Measurements from ENCODE around the gene BLMH.

Gene BLMH, protein sequence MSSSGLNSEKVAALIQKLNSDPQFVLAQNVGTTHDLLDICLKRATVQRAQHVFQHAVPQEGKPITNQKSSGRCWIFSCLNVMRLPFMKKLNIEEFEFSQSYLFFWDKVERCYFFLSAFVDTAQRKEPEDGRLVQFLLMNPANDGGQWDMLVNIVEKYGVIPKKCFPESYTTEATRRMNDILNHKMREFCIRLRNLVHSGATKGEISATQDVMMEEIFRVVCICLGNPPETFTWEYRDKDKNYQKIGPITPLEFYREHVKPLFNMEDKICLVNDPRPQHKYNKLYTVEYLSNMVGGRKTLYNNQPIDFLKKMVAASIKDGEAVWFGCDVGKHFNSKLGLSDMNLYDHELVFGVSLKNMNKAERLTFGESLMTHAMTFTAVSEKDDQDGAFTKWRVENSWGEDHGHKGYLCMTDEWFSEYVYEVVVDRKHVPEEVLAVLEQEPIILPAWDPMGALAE
- long read RNA-seq, donor 1, transcript BLMH-201 (12 exons, 2,365 nt) = minor isoform, 13 of 51 reads
- long read RNA-seq, donor 1, transcript BLMH-206 (1 exons, 2,079 nt) = major isoform, 36 of 51 reads
- long read RNA-seq, donor 1, partial matches to known transcripts = 0 of 51 reads
- long read RNA-seq, donor 1, other reads (novel, unspliced or antisense) = 0 of 51 reads
- long read RNA-seq, donor 2, transcript BLMH-206 (1 exons, 2,079 nt) = major isoform, 29 of 32 reads
- long read RNA-seq, donor 2, partial matches to known transcripts = 0 of 32 reads
- long read RNA-seq, donor 2, other reads (novel, unspliced or antisense) = 0 of 32 reads
- long read RNA-seq, donor 3, transcript BLMH-206 (1 exons, 2,079 nt) = major isoform, 19 of 24 reads
- long read RNA-seq, donor 3, partial matches to known transcripts = 0 of 24 reads
- long read RNA-seq, donor 3, other reads (novel, unspliced or antisense) = 0 of 24 reads
- long read RNA-seq, donor 4, transcript BLMH-201 (12 exons, 2,365 nt) = minor isoform, 13 of 56 reads
- long read RNA-seq, donor 4, transcript BLMH-206 (1 exons, 2,079 nt) = major isoform, 42 of 56 reads
- long read RNA-seq, donor 4, partial matches to known transcripts = 0 of 56 reads
- long read RNA-seq, donor 4, other reads (novel, unspliced or antisense) = 0 of 56 reads
- long read RNA-seq, donor 5, transcript BLMH-201 (12 exons, 2,365 nt) = minor isoform, 18 of 47 reads
- long read RNA-seq, donor 5, transcript BLMH-206 (1 exons, 2,079 nt) = major isoform, 29 of 47 reads
- long read RNA-seq, donor 5, partial matches to known transcripts = 0 of 47 reads
- long read RNA-seq, donor 5, other reads (novel, unspliced or antisense) = 0 of 47 reads
- long read RNA-seq, donor 6, transcript BLMH-201 (12 exons, 2,365 nt) = minor isoform, 5 of 41 reads
- long read RNA-seq, donor 6, transcript BLMH-206 (1 exons, 2,079 nt) = major isoform, 32 of 41 reads
- long read RNA-seq, donor 6, partial matches to known transcripts = 0 of 41 reads
- long read RNA-seq, donor 6, other reads (novel, unspliced or antisense) = 0 of 41 reads
- long read RNA-seq, donor 7 = 0 reads
- long read RNA-seq, donor 8, transcript BLMH-206 (1 exons, 2,079 nt) = major isoform, 34 of 45 reads
- long read RNA-seq, donor 8, transcript BLMH-201 (12 exons, 2,365 nt) = minor isoform, 10 of 45 reads
- long read RNA-seq, donor 8, partial matches to known transcripts = 0 of 45 reads
- long read RNA-seq, donor 8, other reads (novel, unspliced or antisense) = 0 of 45 reads

DNA sequence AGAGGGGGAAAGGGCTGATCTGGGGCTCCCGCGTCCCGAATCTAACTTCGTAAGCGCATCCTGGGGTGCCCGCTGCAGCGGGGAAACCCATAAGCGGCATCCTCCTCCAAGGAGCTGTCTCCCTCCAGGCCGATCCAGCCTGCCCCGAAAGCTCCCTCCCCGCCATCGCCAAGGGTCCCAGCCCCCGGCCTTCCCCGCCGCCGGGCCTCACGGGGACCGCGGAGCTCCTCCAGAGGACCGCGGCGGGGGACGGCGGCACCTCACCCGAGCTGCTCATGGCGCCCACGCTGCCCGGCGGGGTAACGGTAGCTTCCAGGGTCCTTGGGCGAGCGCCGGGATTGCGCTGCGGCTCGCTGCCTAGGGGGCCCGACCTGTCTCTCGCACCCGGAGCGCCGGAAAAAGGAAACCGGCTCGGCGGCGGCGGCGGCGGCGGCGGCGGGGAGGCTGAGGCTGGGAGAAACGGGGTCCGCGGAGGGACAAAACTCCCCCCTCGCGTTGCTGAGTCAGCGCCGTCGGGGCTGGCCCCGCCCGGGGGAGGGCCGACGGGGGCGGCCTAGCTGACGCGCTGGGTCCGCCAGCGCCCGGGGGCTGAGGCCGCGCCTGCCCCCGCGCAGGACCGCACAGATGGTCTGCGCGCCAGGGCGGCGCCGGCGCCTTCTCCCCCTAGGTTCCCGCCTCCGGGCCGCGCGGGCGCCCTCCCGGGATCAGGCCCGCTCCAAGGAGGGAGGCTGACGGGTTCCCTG is at the start of gene BLMH:
Gene BLMH, minus strand, starts transcription at position 402 of the 743 bp plus-strand sequence. Its CDS starts 125 bp downstream, at position 277.
- peak; percentile 85 for DNase-seq

DNA sequence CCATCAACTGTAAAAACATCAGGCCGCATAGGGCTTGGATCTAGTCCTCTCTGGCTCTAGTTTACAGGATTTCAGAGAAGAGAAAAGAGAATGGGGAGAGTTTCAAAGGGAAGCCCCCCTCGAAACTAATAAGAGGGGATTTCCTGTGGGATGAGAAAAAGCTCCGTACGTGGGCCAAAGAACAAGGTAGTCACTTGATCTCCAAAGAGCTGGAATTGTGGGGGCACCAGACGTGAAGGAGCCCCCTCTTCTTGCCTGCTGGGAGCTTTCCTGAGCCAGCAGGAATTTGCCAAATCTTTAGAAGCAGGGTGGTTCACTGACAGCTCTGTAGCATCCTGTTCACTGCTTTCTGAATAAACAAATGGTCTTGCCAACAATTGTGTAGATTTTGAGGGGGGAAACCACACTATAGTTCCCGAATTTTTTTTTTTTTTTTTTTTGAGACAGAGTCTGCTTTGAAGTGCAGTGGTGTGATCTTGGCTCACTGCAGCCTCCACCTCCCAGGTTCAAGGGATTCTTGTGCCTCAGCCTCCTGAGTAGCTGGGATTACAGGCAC is 49.1 kb upstream of the BLMH start:
- DNase-seq = peak; percentile 22

DNA sequence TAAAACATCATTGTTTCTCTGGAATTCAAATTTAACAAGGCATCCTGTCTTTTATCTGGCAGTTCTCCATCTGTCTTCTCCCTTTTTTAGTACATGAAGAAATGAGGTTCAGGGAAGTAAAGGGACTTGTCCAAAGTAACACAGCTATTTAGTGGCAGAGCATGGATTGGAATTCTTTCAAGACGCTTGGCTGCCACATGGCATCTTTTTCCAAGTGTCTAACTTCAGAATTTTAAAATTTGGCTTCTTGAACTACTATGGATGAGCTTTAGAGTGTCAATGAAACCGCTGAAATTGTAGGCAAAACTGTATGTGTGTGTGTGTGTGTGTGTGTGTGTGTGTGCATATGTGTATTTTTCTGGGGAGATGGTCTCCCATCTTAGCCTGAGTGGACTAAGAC is 47.3 kb upstream of the BLMH start:
- no peak for DNase-seq

DNA sequence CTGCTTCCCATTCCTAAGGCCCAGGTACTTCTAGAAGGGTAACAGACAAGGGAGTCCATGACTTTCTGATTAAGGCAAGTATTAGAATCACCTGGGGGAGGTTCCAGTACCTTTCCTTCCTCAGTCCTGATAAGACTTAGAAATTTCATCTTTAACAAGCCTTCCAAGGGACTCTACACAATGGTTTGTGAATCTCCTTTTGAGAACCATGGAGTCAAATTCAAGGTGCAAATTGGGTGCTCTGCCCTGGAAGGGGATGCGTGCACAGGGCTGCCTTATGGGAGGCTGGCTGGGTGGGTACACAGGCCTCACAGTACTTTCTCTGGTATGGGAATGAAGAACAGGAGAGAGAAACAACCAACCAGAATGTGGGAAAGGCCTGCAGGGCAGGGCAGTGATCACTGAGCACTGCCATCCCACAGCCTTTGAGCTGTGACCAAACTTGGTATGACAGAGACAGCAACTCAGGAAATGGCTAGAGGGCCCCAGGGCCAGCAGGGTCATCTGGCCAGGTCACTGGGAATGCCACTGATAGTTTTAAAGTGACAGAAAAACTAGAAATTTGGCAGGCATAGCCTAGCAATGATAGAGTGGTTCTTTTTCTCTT is 45.8 kb upstream of the BLMH start:
- DNase-seq = no peak

DNA sequence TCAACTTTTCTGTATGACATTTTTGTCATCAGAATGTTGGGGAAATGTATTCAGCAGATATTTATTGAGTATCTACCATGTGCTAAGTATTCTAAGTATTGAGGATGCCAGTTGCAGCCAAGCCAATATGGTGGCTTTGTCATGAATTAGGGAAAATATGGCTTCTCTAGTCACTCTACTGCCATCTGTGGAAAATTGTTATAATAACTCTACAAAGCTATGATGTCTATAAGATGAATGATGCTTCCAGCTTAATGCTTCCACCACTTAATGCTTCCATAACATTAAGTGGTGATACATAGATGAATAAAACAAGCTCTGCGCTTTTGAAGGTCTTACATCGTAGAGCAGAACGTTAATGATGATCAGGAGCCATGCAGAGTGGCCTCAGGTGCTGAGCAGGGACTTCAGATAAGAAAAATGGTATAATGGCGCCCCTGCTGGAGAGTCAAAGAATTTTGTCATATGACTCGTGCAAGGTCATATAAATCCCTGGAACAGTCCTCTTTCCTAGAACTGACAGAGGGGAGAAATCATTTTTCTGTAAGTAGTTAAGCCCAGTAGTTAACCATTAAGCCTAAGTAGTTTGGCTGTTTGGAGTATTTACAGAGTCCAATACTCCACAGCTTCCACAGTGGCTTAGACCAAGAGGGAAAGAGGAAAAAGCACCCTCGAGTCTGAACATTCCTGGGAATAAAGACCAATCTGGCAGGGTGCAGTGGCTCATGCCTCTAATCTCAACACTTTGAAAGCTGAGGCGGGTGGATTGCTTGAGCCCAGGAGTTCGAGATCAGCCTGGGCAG is 44.8 kb upstream of the BLMH start:
- DNase-seq = no peak

DNA sequence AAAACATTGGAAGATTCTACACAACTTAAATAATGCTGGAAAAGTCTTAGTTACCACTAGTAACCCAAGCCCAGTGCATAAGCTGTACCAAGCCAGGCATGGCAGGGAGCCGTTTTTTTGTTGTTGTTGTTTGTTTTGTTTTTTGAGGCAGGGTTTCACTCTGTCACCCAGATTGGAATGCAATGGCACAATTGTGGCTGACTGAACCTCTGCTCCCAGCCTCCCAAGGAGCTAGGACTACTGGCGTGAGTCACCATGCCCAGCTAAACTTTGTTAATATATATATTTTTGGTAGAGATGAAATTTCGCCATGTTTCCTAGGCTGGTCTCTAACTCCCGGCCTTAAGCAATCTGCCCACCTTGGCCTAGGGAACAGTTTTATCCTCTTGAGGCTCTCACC is 42.7 kb upstream of the BLMH start:
- DNase-seq = no peak

DNA sequence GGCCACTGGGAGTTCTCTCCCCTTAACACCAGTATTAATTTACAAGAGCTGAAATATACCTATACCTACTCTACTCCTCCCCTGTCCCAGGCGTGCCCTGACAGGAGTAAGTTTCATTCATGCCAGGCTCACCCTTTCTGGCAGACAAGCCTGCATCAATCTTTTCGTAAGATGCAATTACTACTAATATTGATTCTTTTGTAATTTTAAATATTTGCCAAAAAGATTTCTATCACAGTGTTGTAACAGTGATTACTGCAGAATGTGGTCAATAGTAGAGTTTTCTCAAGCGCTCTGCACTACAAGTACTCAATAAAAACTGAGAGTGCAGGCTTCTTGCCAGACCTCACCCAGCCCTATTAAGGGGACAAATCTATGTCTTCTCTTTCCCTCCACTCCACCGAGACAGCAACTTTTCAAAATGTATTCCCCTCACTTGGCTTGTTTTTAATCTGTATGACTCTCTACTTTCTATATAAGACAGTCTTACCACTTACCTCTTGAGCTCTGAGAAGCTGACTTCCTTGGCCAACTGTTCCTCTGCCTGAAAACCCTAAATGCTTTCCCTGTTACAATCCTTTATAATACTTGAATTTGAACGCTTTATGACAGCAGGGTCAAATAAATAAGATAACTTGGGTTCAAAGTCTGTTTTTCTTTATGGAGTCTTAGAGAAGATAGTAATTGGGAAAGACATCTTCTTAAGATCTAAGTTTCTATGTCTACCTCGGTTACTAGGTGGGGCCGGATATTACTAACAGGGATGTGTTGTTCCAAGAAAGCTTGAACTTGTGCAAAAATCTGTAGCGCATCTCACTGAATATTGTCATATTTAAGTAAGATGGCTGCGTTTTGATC is 42.0 kb upstream of the BLMH start, which contains the start of gene TMIGD1:
Gene TMIGD1, minus strand, starts transcription at position 555 of the 858 bp plus-strand sequence. CDS start 1,924 bp downstream, outside the sequence.
- DNase-seq = no peak

DNA sequence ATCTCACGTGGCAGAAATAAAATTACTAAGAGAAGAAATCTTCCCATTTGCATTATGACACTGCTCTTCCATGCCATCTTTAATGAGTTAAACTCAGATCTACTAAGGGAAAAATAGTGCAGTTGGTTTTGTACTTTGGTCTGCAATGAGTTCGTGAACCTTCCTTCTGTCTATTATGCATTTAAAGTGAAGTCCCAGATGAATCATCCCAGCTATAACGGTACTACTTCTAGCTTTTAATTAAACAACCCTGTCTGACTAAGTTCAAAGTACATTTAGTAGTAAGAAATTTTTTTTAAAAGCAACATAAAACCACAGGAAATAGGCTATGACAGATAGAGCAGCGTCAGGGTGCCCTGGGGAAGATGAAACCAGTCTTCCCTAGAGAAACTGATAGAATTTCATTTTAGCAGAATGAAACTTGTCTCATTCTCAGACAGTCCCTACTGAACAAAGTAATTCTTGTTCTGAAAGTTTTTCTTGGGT is 40.4 kb upstream of the BLMH start:
- no peak for DNase-seq

DNA sequence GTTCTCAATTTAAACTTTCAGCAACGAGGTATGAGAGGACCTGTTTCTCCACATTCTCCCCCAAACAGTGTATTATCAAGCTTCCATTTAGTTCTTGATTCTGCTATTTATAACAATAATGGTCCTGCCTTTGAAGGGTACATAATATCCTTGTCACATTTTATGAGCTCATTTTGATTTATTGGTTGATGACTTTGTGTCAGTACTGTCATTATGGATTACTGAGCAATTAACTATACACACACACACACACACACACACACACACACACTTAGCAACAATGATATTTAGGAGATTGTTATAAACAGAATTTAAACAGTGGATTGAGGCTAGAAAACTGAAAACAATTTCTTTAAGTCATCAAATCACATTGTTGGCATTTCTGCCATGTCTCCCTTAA is 35.1 kb upstream of the BLMH start:
- DNase-seq = no peak

DNA sequence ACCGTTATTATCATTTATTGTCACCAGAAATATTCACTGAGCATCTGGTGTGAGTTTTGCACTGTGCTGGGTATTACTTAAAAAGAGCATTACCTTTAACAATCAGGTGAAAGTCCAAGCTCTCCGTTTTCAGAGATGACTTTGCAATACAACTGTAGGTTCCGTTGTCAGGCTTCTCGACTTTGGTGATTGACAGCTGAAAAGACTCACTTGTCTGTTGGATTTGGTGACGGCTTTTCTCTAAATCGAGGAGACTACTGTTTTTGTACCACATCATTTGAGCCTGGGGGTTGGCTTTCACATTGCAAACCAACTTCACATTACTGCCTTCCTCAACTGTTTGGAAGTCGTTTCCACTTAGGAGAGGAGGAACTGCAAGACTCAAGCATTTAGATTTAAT is 33.0 kb upstream of the BLMH start:
- DNase-seq = no peak

DNA sequence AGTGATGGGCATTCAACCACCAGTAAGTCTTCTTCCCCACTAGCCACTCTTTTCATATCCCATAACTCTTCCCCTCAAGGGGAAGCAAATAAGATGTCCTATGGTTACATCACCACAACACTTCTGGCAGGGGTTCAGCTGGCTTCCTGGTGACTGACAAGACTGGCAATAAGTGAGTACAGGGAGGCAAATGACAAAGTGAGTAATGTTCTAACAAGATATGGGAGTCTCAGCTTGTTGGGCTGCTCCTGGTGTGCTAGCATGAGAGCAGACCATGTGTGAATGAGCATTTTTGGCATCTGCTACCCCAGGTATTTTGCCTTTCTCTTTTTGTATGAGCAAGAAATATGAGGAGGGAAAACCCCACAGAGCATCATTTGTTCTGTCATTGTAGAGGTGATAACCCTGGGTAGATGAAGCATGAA is 32.2 kb upstream of the BLMH start:
- no peak for DNase-seq

DNA sequence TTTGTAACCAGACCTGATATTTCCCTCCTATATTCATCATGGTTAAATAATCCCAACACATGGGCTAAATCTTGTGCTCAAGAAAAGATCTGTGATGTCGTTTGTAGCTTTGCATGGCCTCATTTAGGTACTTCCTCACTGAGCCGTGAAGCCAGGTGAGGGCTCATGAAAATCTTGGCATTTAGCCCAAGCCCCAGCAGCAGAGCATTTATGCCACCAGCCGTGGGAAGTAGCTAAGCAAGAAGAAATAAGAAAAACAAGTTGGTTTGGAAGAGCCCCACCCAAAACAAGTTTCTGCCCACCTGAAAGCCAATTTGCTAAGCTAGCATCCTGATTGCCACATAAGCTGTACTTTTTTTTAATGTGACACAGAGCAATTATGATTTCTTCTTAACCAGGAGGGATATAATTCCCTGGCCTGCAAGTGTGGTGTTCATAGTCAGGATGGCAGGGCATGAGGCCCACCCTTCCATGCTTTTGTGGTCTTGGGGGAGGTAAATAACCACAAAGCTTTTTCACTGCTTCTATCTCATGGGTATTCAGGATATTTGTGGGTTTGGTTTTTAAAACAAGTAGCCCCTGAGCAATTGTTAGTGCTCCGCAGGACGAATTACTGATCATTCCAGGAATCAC is 31.6 kb upstream of the BLMH start:
- no peak for DNase-seq

DNA sequence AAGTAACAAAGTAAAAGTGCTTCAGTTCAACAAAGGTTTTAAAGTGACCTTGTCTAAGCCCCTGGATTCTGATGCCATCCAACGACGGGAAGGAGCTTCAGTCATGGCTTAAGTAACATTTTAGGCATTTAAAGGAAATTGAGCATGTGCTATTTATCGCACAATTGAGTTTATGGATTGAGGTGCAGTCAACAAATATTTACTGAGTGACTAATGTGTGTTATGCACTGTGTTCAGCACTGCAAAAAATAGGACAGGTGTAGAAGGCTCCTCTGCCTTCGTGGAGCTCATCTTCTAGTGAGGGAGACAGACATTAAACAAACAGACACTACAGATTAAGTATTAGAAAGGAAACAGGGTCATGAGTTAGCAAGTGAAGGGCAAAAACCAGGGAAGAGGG is 29.6 kb upstream of the BLMH start:
- no peak for DNase-seq

DNA sequence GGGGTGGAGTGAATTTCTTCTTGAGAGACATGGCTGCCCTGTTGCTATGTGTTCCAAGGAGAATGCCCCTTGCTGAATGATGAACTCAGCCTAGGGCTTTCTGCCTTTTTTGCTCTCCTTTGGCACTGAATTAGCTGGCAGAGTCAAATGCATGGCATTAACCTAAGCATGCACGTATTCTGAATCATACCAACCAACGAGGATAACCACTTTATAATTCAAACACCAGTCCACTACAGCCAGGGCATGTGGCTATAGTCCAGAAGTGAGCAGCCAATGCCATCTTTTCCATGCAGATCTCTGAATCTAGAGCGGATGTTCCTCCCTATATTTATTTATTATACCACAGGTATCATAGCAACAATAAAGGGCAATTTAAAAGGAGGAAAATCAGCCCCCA is 26.4 kb upstream of the BLMH start:
- DNase-seq = no peak

DNA sequence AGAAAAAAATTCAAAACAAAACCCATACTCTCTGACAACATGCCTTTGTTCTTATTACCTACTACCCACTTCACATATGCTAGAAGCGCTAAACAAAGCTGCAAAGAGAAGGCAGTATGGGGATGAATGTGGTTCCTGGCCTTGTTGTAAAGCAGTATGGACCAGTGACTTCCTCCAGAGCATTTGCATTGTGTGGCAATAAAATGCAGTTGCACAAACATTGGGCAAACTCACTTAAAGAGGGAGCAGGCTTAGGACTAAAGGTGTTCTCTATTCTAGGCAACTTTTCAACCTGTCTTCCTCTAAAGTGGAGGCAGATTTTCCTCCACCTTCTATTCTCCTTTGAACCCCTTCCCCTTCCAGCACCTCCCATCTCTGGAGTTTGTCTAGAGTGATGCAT is 25.0 kb upstream of the BLMH start:
- DNase-seq = no peak

DNA sequence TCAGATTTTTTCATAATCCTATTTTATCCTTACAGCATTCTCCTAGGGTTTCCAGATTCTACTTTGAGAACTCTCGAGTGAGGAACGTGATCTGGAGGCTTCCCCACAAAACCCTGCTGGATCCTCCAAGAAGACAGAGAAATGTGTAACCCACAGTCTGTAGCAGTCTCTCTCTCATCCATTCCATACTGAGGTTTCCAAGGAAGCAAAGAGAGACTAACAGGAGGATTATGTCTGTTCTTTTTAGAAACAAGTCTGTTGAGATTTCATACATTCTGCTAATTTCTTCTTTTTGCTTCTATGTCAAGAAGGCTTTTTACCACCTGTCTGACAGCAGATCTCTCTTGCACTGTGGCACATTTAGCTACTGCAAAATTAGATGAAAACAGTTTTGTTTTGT is 23.4 kb upstream of the BLMH start:
- no peak for DNase-seq

DNA sequence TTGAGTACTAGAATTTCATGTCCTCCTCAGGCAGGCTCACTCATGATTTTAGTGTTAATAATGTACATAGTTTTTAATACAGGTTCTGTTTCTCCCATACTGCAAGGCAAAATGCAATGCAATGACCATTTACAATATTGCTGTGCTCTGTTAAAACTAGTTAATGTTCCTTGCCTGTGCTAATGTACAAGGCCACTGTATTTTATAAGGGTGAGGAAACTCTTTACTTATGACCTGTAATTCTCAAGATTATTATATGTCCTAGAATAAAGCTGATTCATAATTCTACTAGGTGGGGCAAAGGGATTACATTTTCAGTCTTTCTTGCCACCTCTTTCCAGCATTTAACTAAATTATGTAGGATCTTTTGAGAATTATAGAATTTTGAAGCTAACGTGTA is 22.7 kb upstream of the BLMH start:
- DNase-seq = no peak
